IMR-90 (cell line): Measurements from ENCODE around the gene PPP1CB. TPM values are rescaled to one million over a fixed set of nuclear protein-coding genes. Genes with fewer than 3 reads are reported as not detected.

Experiments used
- ATAC-seq: fragments of 200-7000 bp; cut with Tn5 transposase; 2 replicates; pipeline ENCODE4 v1.9.1; 2020; ENCODE audit warnings: low read depth, mild to moderate bottlenecking, moderate library complexity
- BruUV-seq: library from RNA; stranded (reverse); fragments of 400-500 nt; replicated peaks from 2 replicates; lab custom pipeline; 2021; lab: Mats Ljungman, UMichigan
- CTCF ChIA-PET: fragments of 300-600 bp; formaldehyde crosslinking; extraction: SDS; loops from one replicate; lab custom pipeline; 2021; ENCODE audit warnings: antibody characterized with exemption; lab: Yijun Ruan, JAX
- POLR2A ChIA-PET: fragments of 300-600 bp; sonication (Branson Sonifier 250); formaldehyde crosslinking; loops from one replicate; lab custom pipeline; 2022; ENCODE audit warnings: antibody characterized with exemption; ENCODE audit not compliant: unreplicated experiment; lab: Charles Lee
- DNase-seq: peaks from one replicate; pipeline ENCODE4 v3.0.0; 2013
- H2AFZ ChIP-seq: replicated peaks from 2 replicates; pipeline ENCODE3; 2013; ENCODE audit warnings: low read length, mild to moderate bottlenecking; ENCODE audit not compliant: poor library complexity
- H2AK5ac ChIP-seq: 2 replicates; pipeline ENCODE4 v1.6.1; 2013; ENCODE audit warnings: low read depth, low read length, inconsistent platforms
- H2AK9ac ChIP-seq: replicated peaks from 2 replicates; pipeline ENCODE3; 2013; ENCODE audit warnings: mild to moderate bottlenecking, low read depth, low read length, moderate library complexity; ENCODE audit not compliant: poor library complexity
- H2BK120ac ChIP-seq: 2 replicates; pipeline ENCODE4 v1.6.1; 2013; ENCODE audit warnings: low read depth, low read length, inconsistent platforms
- H2BK15ac ChIP-seq: 3 replicates; pipeline ENCODE4 v1.6.1; 2013; ENCODE audit warnings: low read depth, low read length, inconsistent platforms
- H2BK20ac ChIP-seq: 2 replicates; pipeline ENCODE4 v1.6.1; 2013; ENCODE audit warnings: low read depth, mild to moderate bottlenecking, inconsistent platforms, low read length, moderate library complexity
- H2BK5ac ChIP-seq: 2 replicates; pipeline ENCODE4 v1.6.1; 2013; ENCODE audit warnings: mild to moderate bottlenecking, low read depth, low read length, inconsistent platforms; ENCODE audit not compliant: poor library complexity, severe bottlenecking
- H3K14ac ChIP-seq: replicated peaks from 2 replicates; pipeline ENCODE4 v1.6.1; 2013; ENCODE audit warnings: low read depth, low read length, inconsistent platforms
- H3K18ac ChIP-seq: 2 replicates; pipeline ENCODE4 v1.6.1; 2013; ENCODE audit warnings: low read depth, low read length, control low read depth
- H3K23ac ChIP-seq: 2 replicates; pipeline ENCODE4 v1.6.1; 2013; ENCODE audit warnings: low read depth, low read length, inconsistent platforms
- H3K27ac ChIP-seq: 2 replicates; pipeline ENCODE4 v1.5.1; 2013; ENCODE audit warnings: mild to moderate bottlenecking, control low read depth, low read length; ENCODE audit not compliant: insufficient read depth
- H3K27me3 ChIP-seq: 2 replicates; pipeline ENCODE4 v1.6.1; 2013; ENCODE audit warnings: low read length; ENCODE audit not compliant: control insufficient read depth, insufficient read depth
- H3K36me3 ChIP-seq: 2 replicates; pipeline ENCODE4 v1.6.1; 2013; ENCODE audit warnings: low read length, mixed read lengths; ENCODE audit not compliant: control insufficient read depth, insufficient read depth
- H3K4ac ChIP-seq: 2 replicates; pipeline ENCODE4 v1.6.1; 2013; ENCODE audit warnings: low read depth, low read length, inconsistent platforms
- H3K4me1 ChIP-seq: 2 replicates; pipeline ENCODE4 v1.6.1; 2013; ENCODE audit warnings: low read length, mixed read lengths; ENCODE audit not compliant: control insufficient read depth, insufficient read depth
- H3K4me2 ChIP-seq: 2 replicates; pipeline ENCODE4 v1.6.1; 2013; ENCODE audit warnings: low read depth, mild to moderate bottlenecking, control low read depth, low read length, moderate library complexity
- H3K4me3 ChIP-seq: 2 replicates; pipeline ENCODE4 v1.5.1; 2013; ENCODE audit warnings: low read depth, mild to moderate bottlenecking, control low read depth, low read length, moderate library complexity; ENCODE audit not compliant: insufficient read depth
- H3K56ac ChIP-seq: 2 replicates; pipeline ENCODE4 v1.6.1; 2013; ENCODE audit warnings: low read length, inconsistent platforms; ENCODE audit not compliant: insufficient read depth; ENCODE audit errors: extremely low read depth
- H3K79me1 ChIP-seq, 2 experiments: 2 replicates each; pipeline ENCODE4 v1.6.1; 2013; ENCODE audit warnings: low read length in 2 of 2, inconsistent platforms in 1 of 2, low read depth in 1 of 2
- H3K9ac ChIP-seq: 2 replicates; pipeline ENCODE4 v1.6.1; 2013; ENCODE audit warnings: low read depth, low read length, control low read depth
- H3K9me1 ChIP-seq: 2 replicates; pipeline ENCODE4 v1.6.1; 2013; ENCODE audit warnings: low read length, inconsistent platforms; ENCODE audit not compliant: insufficient read depth
- H3K9me3 ChIP-seq: 2 replicates; pipeline ENCODE4 v1.6.1; 2013; ENCODE audit warnings: low read length; ENCODE audit not compliant: control insufficient read depth, insufficient read depth
- H4K20me1 ChIP-seq: 2 replicates; pipeline ENCODE4 v1.6.1; 2013; ENCODE audit warnings: low read length, inconsistent platforms; ENCODE audit not compliant: insufficient read depth
- H4K5ac ChIP-seq: 2 replicates; pipeline ENCODE4 v1.6.1; 2013; ENCODE audit warnings: mild to moderate bottlenecking, low read depth, low read length, control low read depth
- H4K8ac ChIP-seq, 2 experiments: 2 replicates each; pipeline ENCODE4 v1.6.1; 2013; ENCODE audit warnings: low read depth in 2 of 2, low read length in 2 of 2, control low read depth in 1 of 2, inconsistent platforms in 1 of 2
- H4K91ac ChIP-seq: 2 replicates; pipeline ENCODE4 v1.6.1; 2013; ENCODE audit warnings: low read depth, low read length, inconsistent platforms; ENCODE audit not compliant: insufficient read depth
- BHLHE40 ChIP-seq: fragments of 150-350 bp; IDR thresholded peaks from 2 replicates; pipeline ENCODE4 v1.6.1; 2016; ENCODE audit warnings: mild to moderate bottlenecking, low read depth, low read length
- CEBPB ChIP-seq: IDR thresholded peaks from 2 replicates; pipeline ENCODE4 v1.6.1; 2012; ENCODE audit warnings: low read depth, low read length, improper control_type of control experiment
- CHD1 ChIP-seq: IDR thresholded peaks from 2 replicates; pipeline ENCODE4 v1.6.1; 2012; ENCODE audit warnings: low read depth, low read length, improper control_type of control experiment
- FOS ChIP-seq: fragments of 150-350 bp; IDR thresholded peaks from 2 replicates; pipeline ENCODE4 v1.6.1; 2016; ENCODE audit warnings: low read depth, low read length
- MAFK ChIP-seq: IDR thresholded peaks from 2 replicates; pipeline ENCODE4 v1.6.1; 2012; ENCODE audit warnings: low read depth, low read length, improper control_type of control experiment
- MAZ ChIP-seq: IDR thresholded peaks from 2 replicates; pipeline ENCODE4 v1.6.1; 2012; ENCODE audit warnings: low read depth, mild to moderate bottlenecking, low read length, improper control_type of control experiment, moderate library complexity, borderline replicate concordance
- MXI1 ChIP-seq: IDR thresholded peaks from 2 replicates; pipeline ENCODE4 v1.6.1; 2012; ENCODE audit warnings: low read depth, mild to moderate bottlenecking, low read length, moderate library complexity, borderline replicate concordance
- NFE2L2 ChIP-seq: fragments of 150-350 bp; IDR thresholded peaks from 2 replicates; pipeline ENCODE4 v1.6.1; 2016; ENCODE audit warnings: low read depth, mild to moderate bottlenecking, low read length
- POLR2A ChIP-seq: IDR thresholded peaks from 2 replicates; pipeline ENCODE4 v1.6.1; 2012; ENCODE audit warnings: mild to moderate bottlenecking, low read depth, low read length
- RAD21 ChIP-seq: IDR thresholded peaks from 2 replicates; pipeline ENCODE4 v1.6.1; 2012; ENCODE audit warnings: low read length, improper control_type of control experiment
- RCOR1 ChIP-seq: IDR thresholded peaks from 2 replicates; pipeline ENCODE4 v1.6.1; 2012; ENCODE audit warnings: mild to moderate bottlenecking, low read length, improper control_type of control experiment; ENCODE audit not compliant: insufficient replicate concordance
- RFX5 ChIP-seq: IDR thresholded peaks from 2 replicates; pipeline ENCODE4 v1.8.0; 2012; ENCODE audit warnings: low read depth, mild to moderate bottlenecking, low read length, moderate library complexity
- SMC3 ChIP-seq: fragments of 150-350 bp; IDR thresholded peaks from 2 replicates; pipeline ENCODE4 v1.6.1; 2016; ENCODE audit warnings: low read depth, mild to moderate bottlenecking, antibody characterized with exemption, low read length, moderate library complexity
- WGBS, 2 experiments: methylation state at CpG; one replicate each; pipeline versions ENCODE4 v1.1.5 to v1.1.7; 2013; ENCODE audit warnings: missing lambda C conversion rate in 2 of 2; ENCODE audit not compliant: insufficient read length in 1 of 2; ENCODE audit errors: extremely low coverage in 2 of 2; 5-methylcytosine and 5-hydroxymethylcytosine counted together
- dilution Hi-C: fragments of 300-500 bp; cut with HindIII; formaldehyde crosslinking; loops from one replicate; pipeline ENCODE4 v1.14.3; 2018; ENCODE audit warnings: low sequenced_read_pairs; ENCODE audit not compliant: unreplicated experiment
- in situ Hi-C: fragments of 300-500 bp; cut with MboI; formaldehyde crosslinking; loops from 3 replicates; pipeline ENCODE4 v1.14.3; 2019; ENCODE audit warnings: low sequenced_read_pairs, inconsistent platforms, mixed read lengths
- intact Hi-C: fragments of 100-400 bp; cut with micrococcal nuclease; formaldehyde crosslinking; loops from 2 replicates; pipeline ENCODE4 v1.10.0; 2022
- polyA plus RNA-seq, 3 experiments: library from polyadenylated mRNA; depleted of rRNA; stranded (reverse); fragments of >200 nt; gene quantifications; 2 replicates each; pipeline ENCODE4 v1.2.3, GENCODE V29; 2012; ENCODE audit warnings: low replicate concordance in 1 of 3
- total RNA-seq: library from RNA; depleted of rRNA; stranded (reverse); fragments of >200 nt; gene quantifications from 2 replicates; pipeline ENCODE4 v1.2.3, GENCODE V29; 2012
- TF ChIP-seq, protein P1 (sequence below): fragments of 150-350 bp; IDR thresholded peaks from 2 replicates; pipeline ENCODE4 v1.6.1; 2016; ENCODE audit warnings: low read depth, mild to moderate bottlenecking, low read length, moderate library complexity, borderline replicate concordance
- TF ChIP-seq, protein P2 (sequence below): conservative IDR thresholded peaks from 2 replicates; pipeline ENCODE4 v1.5.1; 2012; ENCODE audit warnings: mild to moderate bottlenecking, low read depth, low read length, improper control_type of control experiment
- TF ChIP-seq, protein P3 (sequence below): fragments of 150-350 bp; IDR thresholded peaks from 2 replicates; pipeline ENCODE4 v1.6.1; 2017; ENCODE audit warnings: mild to moderate bottlenecking, antibody characterized with exemption, low read length, low read depth

PPP1CB gene
- total and polyA plus RNA-seq, 2 of the 4 experiments (the other 2 are of a cell fraction), result 37.7 to 111 TPM

DNA sequence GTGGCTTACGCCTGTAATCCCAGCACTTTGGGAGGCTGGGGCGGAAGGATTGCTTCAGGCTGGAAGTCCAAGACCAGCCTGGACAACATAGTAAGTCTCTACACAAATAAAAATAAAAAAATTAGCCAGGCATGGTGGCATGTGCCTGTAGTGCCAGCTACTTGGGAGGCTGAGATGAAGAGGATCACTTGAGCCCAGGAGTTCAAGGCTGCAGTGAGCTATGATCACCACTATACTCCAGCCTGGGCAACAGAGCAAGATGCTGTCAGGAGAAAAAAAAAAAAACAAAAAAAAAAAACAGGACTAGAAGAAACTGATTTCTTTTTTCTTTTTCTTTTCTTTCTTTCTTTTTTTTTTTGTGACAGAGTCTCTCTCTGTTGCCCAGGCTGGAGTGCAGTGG, 72.6 kb downstream of the PPP1CB start:
- no peak overlapping the region for H2AFZ ChIP-seq
- H2BK15ac ChIP-seq, result no peak overlapping the region
- no peak overlapping the region for H2BK120ac ChIP-seq
- WGBS, 2 experiments, result no CpG with 5 or more reads among the region's 2 CpGs
- H3K4me1 ChIP-seq, result no peaks in the 10 kb centered on the region
- no TSS peak for BruUV-seq
- no peak overlapping the region for H3K27ac ChIP-seq
- CTCF ChIA-PET, result interaction anchor here (1.1 kb wide), 1 partner anchor 45 kb away, joined by 5 read pairs; no protein-coding TSS in a partner anchor
- no peak overlapping the region for H4K5ac ChIP-seq
- no peaks in the 10 kb centered on the region for H3K79me1 ChIP-seq
- H3K9ac ChIP-seq, result no peak overlapping the region
- H3K9me3 ChIP-seq, result no peaks in the 10 kb centered on the region
- no peak overlapping the region for H2AK5ac ChIP-seq
- H2BK20ac ChIP-seq, result no peak overlapping the region
- no peak overlapping the region for H3K14ac ChIP-seq
- no peak overlapping the region for H3K18ac ChIP-seq
- dilution Hi-C loops (no loop called here), intact Hi-C loops (loop anchor here (5.0 kb wide), 2 partner anchors 103 to 373 kb away; no protein-coding TSS in a partner anchor), in situ Hi-C loops (no loop called here)
- H4K91ac ChIP-seq, result no peak overlapping the region
- no peak overlapping the region for H2AK9ac ChIP-seq
- H3K56ac ChIP-seq, result no peak overlapping the region
- no peaks in the 10 kb centered on the region for H3K9me1 ChIP-seq
- H4K20me1 ChIP-seq, result no peaks in the 10 kb centered on the region
- DNase-seq (no peak), ATAC-seq (no peak)
- H4K8ac ChIP-seq, result no peak overlapping the region
- H3K4me3 ChIP-seq, result no peak overlapping the region
- no peak overlapping the region for H3K23ac ChIP-seq
- H3K27me3 ChIP-seq, result no peaks in the 10 kb centered on the region
- TF ChIP-seq RFX5 (no peak), CEBPB (no peak), POLR2A (no peak), BHLHE40 (no peak), CHD1 (no peak), RCOR1 (no peak), SMC3 (no peak), RAD21 (no peak), MAFK (no peak), FOS (no peak), MXI1 (no peak), MAZ (no peak), NFE2L2 (no peak)
- TF ChIP-seq, protein P1, sequence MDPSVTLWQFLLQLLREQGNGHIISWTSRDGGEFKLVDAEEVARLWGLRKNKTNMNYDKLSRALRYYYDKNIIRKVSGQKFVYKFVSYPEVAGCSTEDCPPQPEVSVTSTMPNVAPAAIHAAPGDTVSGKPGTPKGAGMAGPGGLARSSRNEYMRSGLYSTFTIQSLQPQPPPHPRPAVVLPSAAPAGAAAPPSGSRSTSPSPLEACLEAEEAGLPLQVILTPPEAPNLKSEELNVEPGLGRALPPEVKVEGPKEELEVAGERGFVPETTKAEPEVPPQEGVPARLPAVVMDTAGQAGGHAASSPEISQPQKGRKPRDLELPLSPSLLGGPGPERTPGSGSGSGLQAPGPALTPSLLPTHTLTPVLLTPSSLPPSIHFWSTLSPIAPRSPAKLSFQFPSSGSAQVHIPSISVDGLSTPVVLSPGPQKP, result no peak
- TF ChIP-seq, protein P2, sequence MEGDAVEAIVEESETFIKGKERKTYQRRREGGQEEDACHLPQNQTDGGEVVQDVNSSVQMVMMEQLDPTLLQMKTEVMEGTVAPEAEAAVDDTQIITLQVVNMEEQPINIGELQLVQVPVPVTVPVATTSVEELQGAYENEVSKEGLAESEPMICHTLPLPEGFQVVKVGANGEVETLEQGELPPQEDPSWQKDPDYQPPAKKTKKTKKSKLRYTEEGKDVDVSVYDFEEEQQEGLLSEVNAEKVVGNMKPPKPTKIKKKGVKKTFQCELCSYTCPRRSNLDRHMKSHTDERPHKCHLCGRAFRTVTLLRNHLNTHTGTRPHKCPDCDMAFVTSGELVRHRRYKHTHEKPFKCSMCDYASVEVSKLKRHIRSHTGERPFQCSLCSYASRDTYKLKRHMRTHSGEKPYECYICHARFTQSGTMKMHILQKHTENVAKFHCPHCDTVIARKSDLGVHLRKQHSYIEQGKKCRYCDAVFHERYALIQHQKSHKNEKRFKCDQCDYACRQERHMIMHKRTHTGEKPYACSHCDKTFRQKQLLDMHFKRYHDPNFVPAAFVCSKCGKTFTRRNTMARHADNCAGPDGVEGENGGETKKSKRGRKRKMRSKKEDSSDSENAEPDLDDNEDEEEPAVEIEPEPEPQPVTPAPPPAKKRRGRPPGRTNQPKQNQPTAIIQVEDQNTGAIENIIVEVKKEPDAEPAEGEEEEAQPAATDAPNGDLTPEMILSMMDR, result no peak
- TF ChIP-seq, protein P3, sequence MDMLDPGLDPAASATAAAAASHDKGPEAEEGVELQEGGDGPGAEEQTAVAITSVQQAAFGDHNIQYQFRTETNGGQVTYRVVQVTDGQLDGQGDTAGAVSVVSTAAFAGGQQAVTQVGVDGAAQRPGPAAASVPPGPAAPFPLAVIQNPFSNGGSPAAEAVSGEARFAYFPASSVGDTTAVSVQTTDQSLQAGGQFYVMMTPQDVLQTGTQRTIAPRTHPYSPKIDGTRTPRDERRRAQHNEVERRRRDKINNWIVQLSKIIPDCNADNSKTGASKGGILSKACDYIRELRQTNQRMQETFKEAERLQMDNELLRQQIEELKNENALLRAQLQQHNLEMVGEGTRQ, result no peak
- POLR2A ChIA-PET, result no interaction called here
- H2BK5ac ChIP-seq, result no peak overlapping the region
- H3K4me2 ChIP-seq, result no peak overlapping the region
- no peaks in the 10 kb centered on the region for H3K36me3 ChIP-seq
- no peak overlapping the region for H3K4ac ChIP-seq
